Neural cell (in vitro differentiated cells): Measurements from ENCODE around the gene RBM42. TPM values are rescaled to one million over a fixed set of nuclear protein-coding genes. Genes with fewer than 3 reads are reported as not detected.

Experiments used
- H2AFZ ChIP-seq: fragments of 200-600, 300-800 bp; sonication (generic), shearing (Covaris generic); 2 replicates; pipeline ENCODE4 v1.6.0; 2014; ENCODE audit warnings: low read depth, mild to moderate bottlenecking, antibody characterized with exemption, low read length, moderate library complexity
- H3F3A ChIP-seq: fragments of 200-600 bp; shearing (Covaris generic); 2 replicates; pipeline ENCODE4 v1.6.1; 2016; ENCODE audit warnings: mild to moderate bottlenecking, moderate library complexity, mixed read lengths, antibody characterized with exemption, low read length; ENCODE audit not compliant: insufficient read depth, poor library complexity, severe bottlenecking
- H3K27ac ChIP-seq: fragments of 200-600, 300-800 bp; sonication (generic), shearing (Covaris generic); 2 replicates; pipeline ENCODE4 v1.5.1; 2014; ENCODE audit warnings: mild to moderate bottlenecking, low read length, moderate library complexity
- H3K27me3 ChIP-seq: fragments of 300-800, 200-600 bp; sonication (generic), shearing (Covaris generic); 2 replicates; pipeline ENCODE4 v1.6.0; 2014; ENCODE audit warnings: mild to moderate bottlenecking, low read depth, low read length, moderate library complexity; ENCODE audit not compliant: insufficient read depth
- H3K36me3 ChIP-seq: fragments of 300-800, 200-600 bp; sonication (generic), shearing (Covaris generic); 2 replicates; pipeline ENCODE4 v1.5.1; 2014; ENCODE audit warnings: mild to moderate bottlenecking, antibody characterized with exemption, low read length, moderate library complexity; ENCODE audit not compliant: insufficient read depth
- H3K4me2 ChIP-seq: fragments of 300-800, 200-600 bp; sonication (generic), shearing (Covaris generic); 2 replicates; pipeline ENCODE4 v1.6.0; 2014; ENCODE audit warnings: mild to moderate bottlenecking, low read length
- H3K4me3 ChIP-seq: fragments of 300-800, 200-600 bp; sonication (generic), shearing (Covaris generic); 2 replicates; pipeline ENCODE4 v1.5.1; 2014; ENCODE audit warnings: mild to moderate bottlenecking, low read length, moderate library complexity
- H3K79me2 ChIP-seq: fragments of 200-600 bp; shearing (Covaris generic); replicated peaks from 2 replicates; pipeline ENCODE4 v1.6.0; 2014; ENCODE audit warnings: mild to moderate bottlenecking, low read length, moderate library complexity; ENCODE audit not compliant: insufficient read depth
- H3K9ac ChIP-seq: fragments of 300-800, 200-600 bp; sonication (generic), shearing (Covaris generic); 2 replicates; pipeline ENCODE4 v1.6.1; 2016; ENCODE audit warnings: mild to moderate bottlenecking, low read length, mixed read lengths
- H3K9me2 ChIP-seq: fragments of 200-600 bp; shearing (Covaris generic); 2 replicates; pipeline ENCODE4 v1.6.1; 2016; ENCODE audit warnings: mild to moderate bottlenecking, low read length, mixed read lengths; ENCODE audit not compliant: insufficient read depth
- H3K9me3 ChIP-seq: fragments of 200-600, 300-800 bp; sonication (generic), shearing (Covaris generic); 2 replicates; pipeline ENCODE4 v1.6.1; 2016; ENCODE audit warnings: mild to moderate bottlenecking, mixed run types, low read length, moderate library complexity, mixed read lengths
- H4K20me1 ChIP-seq: fragments of 200-600 bp; shearing (Covaris generic); 2 replicates; pipeline ENCODE4 v1.6.1; 2016; ENCODE audit warnings: mild to moderate bottlenecking, mixed run types; ENCODE audit not compliant: insufficient read depth
- CTCF ChIP-seq: fragments of 450-650 bp; IDR thresholded peaks from 2 replicates; pipeline ENCODE4 v1.5.1; 2014; ENCODE audit warnings: antibody characterized with exemption, mild to moderate bottlenecking, moderate library complexity; ENCODE audit not compliant: poor library complexity, severe bottlenecking
- EP300 ChIP-seq: fragments of 450-650 bp; conservative IDR thresholded peaks from 2 replicates; pipeline ENCODE4 v1.6.1; 2014; ENCODE audit warnings: antibody characterized with exemption, mild to moderate bottlenecking, moderate library complexity; ENCODE audit not compliant: poor library complexity, severe bottlenecking
- EZH2 ChIP-seq: fragments of 200-600, 300-800 bp; shearing (Covaris generic), sonication (generic); IDR thresholded peaks from 2 replicates; pipeline ENCODE4 v1.6.1; 2014; ENCODE audit warnings: antibody characterized with exemption, low read length, borderline replicate concordance, mild to moderate bottlenecking; ENCODE audit not compliant: insufficient read depth, poor library complexity, severe bottlenecking
- MXI1 ChIP-seq: fragments of 450-650 bp; conservative IDR thresholded peaks from 2 replicates; pipeline ENCODE4 v1.6.1; 2014; ENCODE audit warnings: antibody characterized with exemption, mild to moderate bottlenecking; ENCODE audit not compliant: poor library complexity, severe bottlenecking
- POLR2AphosphoS5 ChIP-seq: IDR thresholded peaks from 2 replicates; pipeline ENCODE4 v1.6.1; 2012
- RAD21 ChIP-seq: fragments of 450-650 bp; conservative IDR thresholded peaks from 2 replicates; pipeline ENCODE4 v1.6.1; 2014; ENCODE audit warnings: antibody characterized with exemption, mild to moderate bottlenecking, moderate library complexity
- REST ChIP-seq: IDR thresholded peaks from 2 replicates; pipeline ENCODE4 v1.6.1; 2012; ENCODE audit warnings: borderline replicate concordance
- SMC3 ChIP-seq: fragments of 450-650 bp; conservative IDR thresholded peaks from 2 replicates; pipeline ENCODE4 v1.6.1; 2014; ENCODE audit warnings: antibody characterized with exemption, mild to moderate bottlenecking, moderate library complexity; ENCODE audit not compliant: poor library complexity
- TAF1 ChIP-seq: IDR thresholded peaks from 2 replicates; pipeline ENCODE4 v1.6.1; 2012; ENCODE audit warnings: low read depth
- polyA plus RNA-seq: library from polyadenylated mRNA; depleted of rRNA; stranded (reverse); fragments of >200 nt; gene quantifications from 2 replicates; pipeline ENCODE4 v1.2.3, GENCODE V29; 2014

The RBM42 gene
- polyA plus RNA-seq, 1 donor from 2014 or later = 58.5 TPM

GRCh38 chr19:35642312-35642711 lies 13.5 kb downstream of the RBM42 start:
- H3K9me2 ChIP-seq = no peaks in the 10 kb centered on the region
- H3K79me2 ChIP-seq = no peaks in the 10 kb centered on the region
- no peak for TF ChIP-seq EP300
- no peak for TF ChIP-seq RAD21
- TF ChIP-seq TAF1 = no peak
- no peak for TF ChIP-seq REST
- TF ChIP-seq CTCF = no peak
- TF ChIP-seq EZH2 = no peak
- TF ChIP-seq MXI1 = no peak
- TF ChIP-seq POLR2AphosphoS5 = no peak
- no peak for TF ChIP-seq SMC3
- H3K9ac ChIP-seq = no peak overlapping the region
- no peak overlapping the region for H3K4me3 ChIP-seq
- H3K9me3 ChIP-seq = no peaks in the 10 kb centered on the region
- no peak overlapping the region for H3K4me2 ChIP-seq
- no peaks in the 10 kb centered on the region for H3K36me3 ChIP-seq
- H3K27ac ChIP-seq = no peak overlapping the region
- no peak overlapping the region for H2AFZ ChIP-seq
- H4K20me1 ChIP-seq = no peaks in the 10 kb centered on the region
- H3F3A ChIP-seq = no peaks in the 10 kb centered on the region
- peaks cover 22% of the 10 kb centered on the region for H3K27me3 ChIP-seq

GRCh38 chr19:35642798-35643254 lies 14.0 kb downstream of the RBM42 start:
- no peak overlapping the region for H3K27ac ChIP-seq
- H3K36me3 ChIP-seq = no peaks in the 10 kb centered on the region
- H3K4me2 ChIP-seq = no peak overlapping the region
- H3K9ac ChIP-seq = peak overlapping the region; percentile 42
- no peaks in the 10 kb centered on the region for H3K79me2 ChIP-seq
- H3F3A ChIP-seq = no peaks in the 10 kb centered on the region
- peaks cover 22% of the 10 kb centered on the region for H3K27me3 ChIP-seq
- H4K20me1 ChIP-seq = no peaks in the 10 kb centered on the region
- H3K9me3 ChIP-seq = no peaks in the 10 kb centered on the region
- H3K9me2 ChIP-seq = no peaks in the 10 kb centered on the region
- H2AFZ ChIP-seq = no peak overlapping the region
- TF ChIP-seq EP300 (no peak), POLR2AphosphoS5 (no peak), CTCF (no peak), SMC3 (no peak), REST (no peak), TAF1 (no peak), MXI1 (no peak)
- peak overlapping the region; percentile 63 for H3K4me3 ChIP-seq
